Neuron (in vitro differentiated cells): Measurements from ENCODE around the gene ABI1.

Experiments used
- H2AFZ ChIP-seq: one replicate; pipeline ENCODE4 v1.6.1; 2013; ENCODE audit warnings: low read depth, mild to moderate bottlenecking, inconsistent platforms, low read length, moderate library complexity
- H3K27me3 ChIP-seq: one replicate; pipeline ENCODE4 v1.6.1; 2013; ENCODE audit warnings: low read length; ENCODE audit not compliant: insufficient read depth
- H3K36me3 ChIP-seq: one replicate; pipeline ENCODE4 v1.6.1; 2013; ENCODE audit warnings: low read length; ENCODE audit not compliant: insufficient read depth
- H3K4me1 ChIP-seq: one replicate; pipeline ENCODE4 v1.6.1; 2013; ENCODE audit warnings: low read length; ENCODE audit not compliant: insufficient read depth
- H3K4me3 ChIP-seq: 2 replicates; pipeline ENCODE4 v1.5.1; 2013; ENCODE audit warnings: mild to moderate bottlenecking, low read length, moderate library complexity
- H3K9me3 ChIP-seq: one replicate; pipeline ENCODE4 v1.6.1; 2013; ENCODE audit warnings: low read length

Gene ABI1

DNA sequence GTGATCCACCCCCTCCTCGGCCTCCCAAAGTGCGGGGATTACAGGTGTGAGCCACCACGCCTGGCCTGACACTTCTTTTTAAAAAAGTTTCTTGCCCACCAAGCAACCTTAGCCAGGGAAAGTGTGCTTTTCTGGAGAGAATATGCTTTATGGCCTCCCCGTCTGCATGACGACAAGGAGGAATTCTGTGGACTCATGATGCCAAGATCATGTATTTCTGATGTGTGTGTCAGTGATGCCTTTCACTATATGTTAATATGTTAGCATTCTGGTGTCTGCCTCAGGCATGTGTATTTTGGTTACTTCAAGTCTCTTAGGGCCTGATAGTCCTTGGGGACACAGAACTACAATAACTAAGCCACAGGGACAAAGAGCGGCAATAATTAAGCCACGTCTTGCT, 161.1 kb downstream of the ABI1 start:
- no peak overlapping the region for H3K4me3 ChIP-seq
- no peaks in the 10 kb centered on the region for H3K9me3 ChIP-seq
- H3K4me1 ChIP-seq: peaks cover 12% of the 10 kb centered on the region
- H2AFZ ChIP-seq: no peak overlapping the region
- H3K27me3 ChIP-seq: no peaks in the 10 kb centered on the region
- peaks cover 6% of the 10 kb centered on the region for H3K36me3 ChIP-seq

DNA sequence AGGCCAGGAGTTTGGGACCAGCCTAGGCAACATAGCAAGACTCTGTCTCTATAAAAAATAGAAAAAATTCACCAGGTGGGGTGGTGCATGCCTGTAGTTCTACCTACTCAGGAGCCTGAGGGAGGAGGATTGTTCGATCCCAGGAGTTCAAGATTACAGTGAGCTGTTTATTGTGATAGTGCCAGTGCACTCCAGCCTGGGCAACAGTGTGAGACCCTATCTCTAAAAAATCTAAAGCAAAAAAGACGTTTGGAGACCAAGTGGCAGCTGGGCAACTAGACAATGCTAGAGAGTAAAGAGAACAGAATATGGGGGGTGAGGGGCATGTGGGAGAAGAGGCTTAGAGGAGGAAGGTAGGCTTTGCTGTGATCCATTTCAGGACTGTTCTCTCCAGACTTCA, 161.8 kb downstream of the ABI1 start:
- H3K4me1 ChIP-seq: peaks cover 12% of the 10 kb centered on the region
- peak overlapping the region; percentile 68 for H3K4me3 ChIP-seq
- H3K36me3 ChIP-seq: peaks cover 6% of the 10 kb centered on the region
- H2AFZ ChIP-seq: no peak overlapping the region
- no peaks in the 10 kb centered on the region for H3K27me3 ChIP-seq
- no peaks in the 10 kb centered on the region for H3K9me3 ChIP-seq

DNA sequence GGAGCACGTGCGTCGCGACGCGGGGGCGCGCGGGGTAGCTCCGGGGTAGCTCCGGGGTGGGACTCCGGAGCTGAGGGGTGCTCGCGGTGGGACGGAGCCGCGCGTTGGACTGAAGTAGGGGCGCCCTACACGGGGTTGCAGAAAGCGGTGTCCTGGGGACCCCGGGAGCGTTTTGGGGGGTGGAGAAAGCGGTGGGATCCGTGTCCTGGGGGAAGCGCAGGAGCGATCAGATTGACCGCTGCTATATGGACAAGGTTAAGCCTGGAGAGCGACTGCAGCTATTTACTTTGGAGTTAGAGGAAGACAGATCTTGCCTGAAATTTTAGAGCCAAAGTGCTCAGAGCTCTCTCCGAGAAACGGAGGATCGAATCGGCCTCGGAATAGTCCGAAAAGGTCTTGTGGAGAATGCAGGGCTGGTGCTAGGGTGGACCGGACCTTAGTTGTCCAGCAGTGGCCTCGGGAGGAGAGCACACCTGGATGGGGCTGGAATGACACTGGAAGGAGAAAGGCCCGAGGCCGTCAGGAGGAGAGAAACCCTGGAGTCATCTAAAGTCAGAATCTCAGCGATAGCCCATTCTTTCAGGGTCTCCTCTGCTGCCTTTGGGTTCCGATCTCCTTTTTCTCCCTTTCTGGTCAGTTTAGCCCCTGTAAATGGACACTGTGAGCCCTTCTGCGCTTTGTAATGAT, 162.7 kb downstream of the ABI1 start:
- Histone ChIP-seq H3K4me3 (peak overlapping the region; percentile 68), H3K27me3 (no peaks in the 10 kb centered on the region), H2AFZ (peak overlapping the region; percentile 81), H3K36me3 (peaks cover 6% of the 10 kb centered on the region), H3K9me3 (no peaks in the 10 kb centered on the region), H3K4me1 (peaks cover 12% of the 10 kb centered on the region)

DNA sequence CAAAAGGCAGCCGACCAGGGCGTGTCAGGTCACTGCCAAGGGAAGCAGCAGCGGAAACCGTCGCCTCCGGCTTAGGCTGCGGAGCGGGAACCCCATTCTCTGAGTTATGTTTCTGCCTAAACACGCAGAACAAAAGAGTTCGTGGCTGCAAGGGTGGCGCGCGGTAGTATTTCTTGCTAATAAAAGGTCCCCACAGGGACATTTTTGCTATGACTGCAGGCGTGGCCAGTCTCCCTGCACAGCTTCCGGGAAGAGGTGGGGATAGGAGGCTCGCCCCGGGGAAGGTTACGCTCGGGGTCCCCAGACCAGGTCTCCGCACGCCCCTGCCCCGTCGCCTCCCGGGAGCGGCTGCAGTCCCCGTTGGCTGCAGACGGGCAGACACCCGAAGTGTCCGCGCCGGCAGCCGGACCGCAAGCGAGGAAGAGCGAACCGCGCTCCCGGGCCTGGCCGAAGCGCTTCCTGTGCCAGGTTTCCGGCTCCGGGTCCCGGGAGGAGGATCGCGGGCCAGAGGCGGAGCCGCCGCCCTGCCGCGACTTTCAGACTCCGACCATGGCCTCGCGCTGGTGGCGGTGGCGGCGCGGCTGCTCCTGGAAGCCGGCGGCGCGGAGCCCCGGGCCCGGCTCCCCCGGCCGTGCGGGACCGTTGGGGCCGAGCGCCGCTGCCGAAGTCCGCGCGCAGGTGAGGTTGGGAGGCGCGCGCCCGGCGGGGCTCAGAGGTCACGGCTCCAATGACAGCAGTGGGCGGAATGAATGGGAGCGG, 163.4 kb downstream of the ABI1 start, which contains the start of gene PDSS1:
TSS of gene PDSS1 (plus strand) at position 539 of the 759 bp plus-strand sequence. CDS start at position 550, 11 bp downstream.
- peaks cover 3% of the 10 kb centered on the region for H3K36me3 ChIP-seq
- H2AFZ ChIP-seq: peak within 1 kb of the TSS; percentile 81
- H3K27me3 ChIP-seq: no peaks in the 10 kb centered on the region
- H3K9me3 ChIP-seq: no peaks in the 10 kb centered on the region
- H3K4me3 ChIP-seq: peak within 1 kb of the TSS; percentile 68
- H3K4me1 ChIP-seq: peaks cover 12% of the 10 kb centered on the region

DNA sequence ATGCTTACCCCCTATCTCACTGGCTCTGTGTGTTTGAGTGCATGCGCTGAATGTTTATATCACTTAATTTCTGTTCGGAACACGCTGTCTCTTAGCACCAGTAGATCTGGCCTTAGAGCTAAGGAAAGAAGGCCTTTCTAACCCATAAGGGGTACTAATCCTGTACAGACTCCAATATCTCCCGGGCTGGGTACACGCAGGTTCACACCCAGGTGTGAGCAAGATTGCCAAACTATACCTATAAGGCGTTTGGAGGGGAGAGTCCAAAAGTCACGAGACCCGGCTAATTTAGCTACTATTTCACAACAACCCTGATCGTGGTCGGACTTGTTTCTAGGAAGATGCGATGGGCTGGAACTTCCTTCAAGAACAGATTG, 164.0 kb downstream of the ABI1 start:
- Histone ChIP-seq H3K9me3 (no peaks in the 10 kb centered on the region), H3K4me3 (peak overlapping the region; percentile 68), H3K4me1 (peaks cover 12% of the 10 kb centered on the region), H3K27me3 (no peaks in the 10 kb centered on the region), H2AFZ (peak overlapping the region; percentile 81), H3K36me3 (peaks cover 2% of the 10 kb centered on the region)
